Keratinocyte (primary cell): ENCODE data around the gene ZC3H18.

Source experiments
- CTCF ChIP-seq, 3 experiments: IDR thresholded peaks in 1 of 3; conservative IDR thresholded peaks in 1 of 3; optimal IDR thresholded peaks in 1 of 3; 2 replicates in 2 of 3; 3 replicates in 1 of 3; pipeline versions ENCODE3 to v1.5.1; 2011; ENCODE audit warnings: low read length in 3 of 3, mild to moderate bottlenecking in 3 of 3, moderate library complexity in 2 of 3, control low read depth in 1 of 3, inconsistent platforms in 1 of 3; ENCODE audit not compliant: insufficient read depth in 2 of 3; ENCODE audit errors: extremely low read depth in 1 of 3
- EZH2 ChIP-seq: IDR thresholded peaks from one replicate; pipeline ENCODE4 v1.6.1; 2012; ENCODE audit warnings: inconsistent platforms, mild to moderate bottlenecking, low read length, moderate library complexity

DNA sequence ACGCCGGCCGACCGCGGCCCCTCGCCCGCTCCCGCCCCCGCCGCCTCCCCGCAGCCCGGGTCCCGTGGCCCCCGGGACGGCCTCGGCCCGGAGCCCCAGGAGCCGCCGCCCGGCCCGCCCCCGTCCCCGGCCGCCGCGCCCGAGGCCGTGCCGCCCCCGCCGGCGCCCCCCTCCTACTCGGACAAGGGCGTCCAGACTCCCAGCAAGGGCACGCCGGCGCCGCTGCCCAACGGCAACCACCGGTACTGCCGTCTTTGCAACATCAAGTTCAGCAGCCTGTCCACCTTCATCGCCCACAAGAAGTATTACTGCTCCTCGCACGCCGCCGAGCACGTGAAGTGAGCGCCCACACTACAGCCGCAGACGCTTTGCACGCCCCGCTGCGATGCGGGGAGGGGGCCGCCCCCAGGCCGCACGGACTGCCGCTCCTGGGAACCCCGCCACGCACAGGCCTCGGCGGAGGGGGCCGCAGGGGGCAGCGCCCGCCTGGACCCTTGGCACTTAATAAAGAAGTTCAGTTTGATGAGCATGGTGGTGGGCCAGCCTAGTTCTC is 35.5 kb upstream of the ZC3H18 start:
- TF ChIP-seq CTCF (optimal IDR thresholded peaks at IDR 0.05 in 1 of 3, IDR thresholded peaks at IDR 0.05 in 1 of 3, conservative IDR thresholded peaks at IDR 0.05 in 1 of 3; ENCODE audit: extremely low read depth in 1 of 3, insufficient read depth in 2 of 3, low read length in 3 of 3) (peak in 1 of 3 experiments; percentile 20), EZH2 (no peak)
